Measurements from ENCODE around the gene B4GALT2.
A peak's percentile ranks its signal among the peaks of the same experiment; 100 is the strongest.

B4GALT2 gene

DNA sequence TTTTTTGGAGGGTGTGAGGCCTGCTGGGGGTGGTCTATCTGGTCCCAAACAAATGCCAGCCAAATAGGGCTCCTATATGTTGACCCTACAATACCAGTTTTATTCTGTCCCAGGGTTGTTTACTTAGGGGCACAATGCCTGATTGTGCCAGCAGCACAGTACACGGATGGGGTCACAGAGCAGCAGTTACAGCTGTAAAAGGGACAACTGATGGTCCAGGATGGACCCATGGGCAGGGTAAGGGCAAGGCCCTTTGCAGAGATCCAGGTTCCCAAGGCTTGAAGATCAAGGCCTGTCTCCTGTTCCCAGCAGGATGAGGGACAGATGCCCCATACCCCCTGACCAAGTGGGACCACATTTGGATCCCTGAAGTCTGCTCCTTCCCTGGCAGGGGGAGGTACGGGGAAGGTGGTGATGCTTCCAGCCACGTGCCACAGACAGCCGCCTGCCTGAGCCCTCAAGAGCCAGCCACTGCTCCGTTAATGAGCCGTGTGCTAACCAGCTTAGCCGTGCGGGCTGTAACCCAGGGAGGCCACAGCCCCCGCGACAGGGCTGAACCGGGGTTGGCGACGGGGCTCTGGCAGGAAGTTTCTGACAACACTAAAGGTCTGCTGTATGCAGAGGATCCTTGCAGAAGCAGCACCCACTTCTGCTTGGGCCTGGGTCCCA is 34.1 kb downstream of the B4GALT2 start:
- no peak for DNase-seq

GRCh38 chr1:44013949-44014348 is 34.9 kb downstream of the B4GALT2 start:
- DNase-seq, result no peak

GRCh38 chr1:44014365-44015104 is 35.5 kb downstream of the B4GALT2 start:
- no peak for DNase-seq

- no peak for DNase-seq
Observed at GRCh38 chr1:44015206-44015605, 36.2 kb downstream of the B4GALT2 start.

GRCh38 chr1:44016041-44016889 is 37.3 kb downstream of the B4GALT2 start:
- DNase-seq, result no peak

GRCh38 chr1:44016890-44017400 is 37.9 kb downstream of the B4GALT2 start:
- DNase-seq, result no peak

- DNase-seq, result no peak
Observed at GRCh38 chr1:44019466-44019948, 40.5 kb downstream of the B4GALT2 start.

DNA sequence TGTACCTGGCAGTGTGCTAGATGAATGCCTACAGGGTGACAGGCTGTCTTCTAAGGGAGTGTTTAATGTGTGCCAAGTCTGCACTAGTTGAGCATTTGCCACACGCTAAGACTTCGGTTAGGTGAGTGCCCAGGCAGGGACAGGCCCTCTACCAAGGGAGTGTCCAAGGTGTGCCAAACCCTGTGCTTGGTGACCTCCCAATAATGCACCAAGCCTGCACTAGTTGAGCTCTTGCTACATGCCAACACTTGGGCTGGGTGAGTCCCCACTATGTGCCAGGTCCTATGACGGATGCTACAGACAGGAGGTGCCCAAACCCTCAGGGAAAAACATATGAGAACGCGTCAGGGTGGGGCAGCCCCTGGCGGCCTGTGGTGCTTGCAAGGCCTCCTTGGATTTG is 41.5 kb downstream of the B4GALT2 start:
- no peak for DNase-seq

DNA sequence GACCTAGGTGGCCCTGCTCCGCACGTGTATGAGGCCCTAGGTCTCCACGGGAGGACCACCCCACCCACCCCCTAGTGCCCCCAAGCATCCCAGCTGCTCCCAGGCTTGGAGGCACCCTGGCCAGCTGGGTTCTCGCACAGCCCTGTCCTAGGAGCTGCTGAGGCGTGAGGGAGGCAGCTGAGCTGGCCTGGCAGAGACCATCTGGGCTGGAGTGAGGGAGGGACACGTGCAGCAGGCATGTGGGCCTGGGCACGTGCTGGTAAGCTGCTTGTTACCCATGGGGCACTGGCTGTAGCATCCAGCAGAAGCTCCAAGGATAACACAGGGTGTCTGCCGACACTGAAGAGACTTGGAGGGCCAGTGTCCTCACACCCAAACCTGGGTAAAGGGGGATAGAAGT is 42.1 kb downstream of the B4GALT2 start:
- no peak for DNase-seq

GRCh38 chr1:44021581-44022321 is 42.7 kb downstream of the B4GALT2 start:
- no peak for DNase-seq

- DNase-seq, result no peak
Observed at GRCh38 chr1:44024031-44024902, 45.3 kb downstream of the B4GALT2 start.

- DNase-seq, result no peak
Observed at GRCh38 chr1:44024903-44025525, 46.0 kb downstream of the B4GALT2 start.

DNA sequence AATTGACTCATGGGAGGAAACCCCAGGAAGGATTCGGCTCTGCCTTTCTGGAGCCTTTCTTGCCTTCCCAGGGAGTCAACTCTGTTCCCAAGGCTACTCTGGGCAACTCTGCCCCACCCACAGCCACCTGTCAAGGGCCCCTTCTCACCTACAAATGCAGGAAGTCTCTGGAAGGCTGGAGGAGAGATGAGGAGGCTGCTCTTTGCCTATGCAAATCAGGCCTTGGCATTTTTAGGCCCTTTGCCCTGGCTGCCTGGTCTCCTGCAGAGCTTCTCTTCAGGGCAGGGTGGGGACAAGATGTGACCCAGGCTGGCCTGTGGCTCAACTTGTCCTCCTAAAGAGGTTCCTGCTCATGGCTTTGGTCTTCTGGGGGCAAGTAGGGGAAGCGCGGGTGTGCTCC is 46.8 kb downstream of the B4GALT2 start:
- DNase-seq, result peak; percentile 96

GRCh38 chr1:44027320-44027719 is 48.3 kb downstream of the B4GALT2 start:
- no peak for DNase-seq

DNA sequence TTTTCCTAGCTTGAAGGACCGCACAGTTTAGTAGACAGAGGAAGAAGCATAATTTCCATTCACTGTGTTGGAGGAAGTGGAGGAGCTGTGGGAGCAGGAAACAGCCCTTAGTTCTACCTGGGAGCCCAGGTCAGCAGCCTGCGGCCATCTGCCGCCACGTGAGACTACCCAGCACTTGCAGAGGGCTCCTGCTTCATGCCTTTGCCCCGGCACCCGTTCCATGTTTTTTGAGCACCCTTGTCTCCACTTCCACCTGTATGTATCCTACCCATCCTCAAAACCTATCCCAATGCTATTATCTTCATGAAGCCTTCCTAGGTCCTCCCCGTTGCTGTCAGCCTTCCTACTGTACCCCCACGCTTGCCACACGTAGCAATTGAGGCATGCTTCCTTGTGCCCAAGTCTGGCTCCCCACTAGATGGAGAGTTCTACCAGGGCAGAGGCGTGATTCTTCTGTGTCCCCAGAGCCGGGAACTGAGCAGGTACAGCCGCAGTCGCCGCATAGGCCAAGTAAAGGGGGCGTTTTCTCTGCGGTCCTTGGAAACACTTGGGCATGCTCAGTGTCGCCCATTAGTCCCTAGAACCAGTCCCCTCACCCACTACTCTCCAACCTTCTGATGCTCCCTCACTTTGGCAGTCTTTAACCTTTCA is 50.4 kb downstream of the B4GALT2 start:
- DNase-seq, result peak; percentile 83

GRCh38 chr1:44029911-44030604 is 51.0 kb downstream of the B4GALT2 start:
- peak; percentile 100 for DNase-seq

- peak; percentile 95 for DNase-seq
Observed at GRCh38 chr1:44030605-44031251, 51.7 kb downstream of the B4GALT2 start.

- DNase-seq, result peak; percentile 97
Observed at GRCh38 chr1:44031252-44032169, 52.5 kb downstream of the B4GALT2 start, which contains the start of gene SLC6A9. Gene SLC6A9 (minus strand): TSS chr1:44031462. CDS start chr1:44024277, 7,185 bp downstream.
